NOMO-1 (cell line): Measurements from ENCODE around the gene CREB3L2.

Experiments used
- DNase-seq, 2 experiments: peaks; one replicate each; lab custom pipeline; 2025; ENCODE audit not compliant: unreplicated experiment in 2 of 2; lab: John Stamatoyannopoulos, UW

Gene CREB3L2

DNA sequence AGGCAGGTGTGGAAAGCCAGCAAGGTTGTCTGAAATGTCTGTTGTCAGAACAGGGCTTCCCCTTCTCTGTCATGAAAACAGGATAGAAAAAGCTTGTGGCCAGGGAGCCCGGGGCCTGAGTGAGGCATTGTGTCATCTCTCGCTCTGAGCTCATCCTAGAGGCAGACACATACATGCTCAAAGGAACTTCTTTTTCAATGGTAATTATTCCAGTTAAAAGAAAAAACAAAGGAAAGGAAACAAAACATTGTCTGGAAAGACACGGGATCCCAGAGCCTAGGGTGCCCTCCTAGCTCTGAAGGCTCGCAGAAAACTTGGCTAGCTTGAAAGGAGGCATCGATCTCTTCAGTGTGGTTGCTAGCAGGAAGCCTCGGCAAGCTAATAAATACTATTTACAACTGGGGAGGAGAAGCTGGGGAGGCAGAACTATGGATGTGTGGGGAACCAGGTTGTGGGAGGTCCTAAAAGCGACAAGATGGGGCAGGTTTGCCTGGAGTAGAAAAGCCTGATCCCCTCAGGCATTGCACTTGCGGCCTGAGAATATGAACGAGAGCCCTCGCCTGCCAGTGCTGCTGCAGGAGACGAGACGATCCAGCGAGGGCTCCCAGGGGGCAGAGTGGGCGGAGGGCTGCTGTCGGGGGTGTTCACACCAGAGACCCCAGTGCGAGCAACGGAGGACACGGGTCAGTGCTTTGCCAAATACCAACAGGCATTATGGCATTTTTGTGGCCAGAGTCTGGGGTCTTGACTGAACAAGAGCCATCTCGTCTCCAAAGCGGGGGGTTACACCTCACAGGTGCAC is 122.3 kb downstream of the CREB3L2 start:
- DNase-seq, result no peak

DNA sequence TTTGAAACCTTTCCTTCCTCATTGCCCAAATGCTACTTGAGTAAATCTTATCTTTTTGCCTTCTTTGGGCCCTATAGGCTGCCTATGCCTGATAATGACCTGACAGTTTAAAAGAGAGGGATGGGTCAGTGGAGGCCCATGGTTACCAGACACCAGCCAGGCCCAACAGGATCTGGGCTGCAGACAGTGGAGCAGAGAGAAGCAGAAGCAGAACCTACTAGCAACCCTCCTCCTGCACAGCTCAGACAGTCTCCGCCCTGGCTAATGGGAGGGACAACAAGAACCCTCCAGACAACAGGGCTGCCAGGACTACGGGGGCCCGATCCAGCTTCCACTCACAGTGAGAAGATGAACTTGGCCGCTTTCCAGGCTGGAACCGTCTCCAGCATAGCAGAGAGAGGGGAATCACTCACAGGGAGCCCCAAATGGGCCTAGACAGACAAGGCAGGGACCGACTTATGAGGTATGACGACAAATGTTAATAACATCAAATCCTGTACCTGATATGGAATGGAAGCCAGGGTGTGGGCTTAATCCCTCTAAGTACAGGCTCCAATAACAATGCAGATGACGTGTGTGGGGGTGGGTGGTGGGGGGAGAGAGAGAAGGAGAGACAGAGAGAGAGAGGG is 123.4 kb downstream of the CREB3L2 start:
- no peak for DNase-seq

DNA sequence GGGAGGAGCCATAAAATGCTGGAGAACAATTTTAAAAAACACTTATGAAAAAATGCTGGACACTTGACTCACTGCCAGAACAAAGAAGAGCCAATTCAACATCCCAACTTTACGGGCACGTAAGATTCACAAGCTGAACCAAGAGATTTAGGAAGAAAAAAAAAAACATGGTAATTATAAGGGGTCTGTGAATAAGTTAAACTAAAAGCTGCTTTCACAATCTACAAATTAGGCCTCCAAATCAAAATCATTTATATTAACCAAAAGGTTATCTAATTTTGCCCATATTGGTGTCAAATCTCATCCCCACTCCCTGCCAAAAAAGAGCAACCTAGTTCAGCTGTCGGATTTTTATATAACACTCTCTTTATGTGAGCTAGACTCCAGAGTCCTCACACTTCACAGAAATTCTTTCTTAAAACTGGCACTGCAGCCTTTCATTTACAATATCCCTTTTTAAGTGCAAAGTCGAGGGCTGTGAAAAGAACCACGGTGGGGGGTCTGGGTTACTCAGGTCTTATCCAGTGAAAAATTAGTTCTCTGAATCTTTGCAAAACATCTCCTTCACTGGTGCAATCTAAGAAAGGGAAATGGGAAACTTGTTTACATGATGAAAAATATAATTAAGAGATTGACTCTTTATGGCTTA is 124.7 kb downstream of the CREB3L2 start:
- no peak for DNase-seq

DNA sequence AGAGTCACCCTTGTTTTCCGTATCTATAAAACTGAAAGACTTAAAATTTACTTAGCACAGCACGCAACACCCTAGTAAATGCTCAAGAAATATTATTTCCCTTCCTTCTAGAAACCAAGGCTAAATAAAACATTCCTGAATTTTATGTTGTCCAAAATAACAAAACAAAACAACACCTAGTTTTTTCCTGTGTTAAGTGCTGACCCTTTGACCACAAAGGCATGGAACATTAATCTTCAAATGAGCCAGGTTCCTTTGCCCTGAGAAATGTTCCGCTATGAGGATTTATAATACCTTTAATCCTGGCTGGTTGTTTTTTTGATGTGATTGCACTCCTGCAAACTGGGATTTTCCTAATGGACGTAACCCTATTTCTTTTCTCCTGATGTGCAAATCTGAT is 126.1 kb downstream of the CREB3L2 start:
- DNase-seq, result no peak

DNA sequence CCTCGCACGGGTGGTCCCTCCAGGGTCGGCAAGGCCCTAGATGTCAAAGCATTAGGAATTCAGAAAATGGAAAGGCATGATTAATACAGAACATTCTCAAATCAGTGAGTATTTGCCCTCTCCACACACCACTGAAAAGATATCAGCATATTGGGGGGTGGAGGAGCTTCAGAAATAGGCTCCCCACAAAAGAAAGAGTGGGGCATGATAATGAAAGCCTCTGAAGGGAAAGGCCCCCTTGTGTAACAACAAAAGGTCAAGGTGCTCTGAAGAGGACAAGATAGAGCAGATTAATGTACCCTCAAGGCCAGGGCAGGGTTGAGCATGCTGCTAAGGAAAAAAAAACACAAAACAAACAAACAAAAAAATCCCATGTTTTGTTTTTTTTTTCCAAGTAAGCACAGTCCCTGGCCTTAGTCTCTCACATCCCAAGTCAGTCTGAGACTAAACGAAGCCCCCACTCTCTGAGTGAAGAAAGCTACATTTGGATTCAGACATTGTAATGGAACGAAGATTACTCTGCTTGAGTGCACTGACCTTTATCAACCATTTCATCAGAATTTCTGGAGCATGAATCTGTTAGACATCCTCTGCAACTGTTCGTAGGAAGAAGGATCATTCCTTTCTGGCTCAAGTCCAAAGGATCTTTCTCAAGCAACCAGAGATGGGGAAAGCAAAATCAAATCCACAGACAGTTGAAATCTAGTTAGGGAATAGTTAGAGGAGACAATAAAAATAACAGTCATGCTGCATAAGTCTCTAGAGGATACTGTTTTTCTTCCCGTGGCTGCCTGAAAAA is 127.7 kb downstream of the CREB3L2 start:
- no peak for DNase-seq

DNA sequence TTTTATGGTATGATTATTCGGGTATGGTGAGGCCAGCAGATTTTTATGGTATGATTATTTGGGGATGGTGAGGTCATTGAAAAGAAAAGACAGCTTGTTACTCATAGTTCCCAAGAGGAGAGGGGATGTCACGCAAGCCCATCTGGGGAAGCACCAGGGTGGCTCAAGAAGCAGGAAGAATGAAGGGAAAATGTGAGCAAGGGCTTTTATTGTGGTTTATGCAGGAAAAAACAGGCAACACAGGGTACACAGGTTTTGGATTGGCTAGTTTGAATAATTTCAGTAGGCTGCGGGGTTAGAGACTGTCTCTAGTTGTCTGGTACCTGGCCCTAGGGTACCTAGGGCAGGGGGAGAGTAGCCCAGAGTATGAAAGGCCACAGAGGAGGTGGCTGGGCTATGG is 128.4 kb downstream of the CREB3L2 start:
- DNase-seq, result no peak

DNA sequence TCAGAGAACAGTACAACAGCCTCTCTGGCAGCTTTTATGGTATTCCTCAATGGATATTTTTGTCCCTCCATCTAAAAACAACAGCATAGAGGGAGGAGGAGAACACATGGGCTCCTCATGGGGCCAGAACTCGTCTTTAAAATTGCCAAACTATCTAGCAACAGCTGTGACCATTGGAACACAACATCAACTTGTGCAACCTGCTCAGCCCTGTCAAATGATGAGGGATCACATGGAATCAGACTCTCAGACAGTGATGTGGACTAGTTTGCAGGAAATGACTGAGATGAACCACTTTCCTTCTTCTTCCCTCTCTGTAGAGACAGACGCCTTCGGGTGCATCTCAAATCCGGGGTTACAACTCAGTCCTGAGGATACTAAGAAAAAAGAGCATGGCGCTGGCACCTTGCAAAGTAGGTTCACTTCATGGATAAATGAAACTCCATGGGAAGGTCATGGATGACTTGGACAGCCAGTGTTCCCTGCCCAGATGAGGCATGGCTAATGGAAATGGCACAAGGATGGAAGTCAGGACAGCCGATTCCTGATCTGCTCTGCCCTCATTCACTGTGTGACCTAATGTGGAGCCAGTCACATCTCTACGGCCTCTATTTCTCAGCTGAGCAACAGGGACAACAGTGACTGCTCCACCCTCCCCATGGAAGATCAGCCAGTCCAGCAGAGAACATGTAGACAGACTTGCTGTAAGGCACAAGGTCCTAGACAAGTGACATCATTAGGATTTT is 130.5 kb downstream of the CREB3L2 start:
- DNase-seq, result no peak

DNA sequence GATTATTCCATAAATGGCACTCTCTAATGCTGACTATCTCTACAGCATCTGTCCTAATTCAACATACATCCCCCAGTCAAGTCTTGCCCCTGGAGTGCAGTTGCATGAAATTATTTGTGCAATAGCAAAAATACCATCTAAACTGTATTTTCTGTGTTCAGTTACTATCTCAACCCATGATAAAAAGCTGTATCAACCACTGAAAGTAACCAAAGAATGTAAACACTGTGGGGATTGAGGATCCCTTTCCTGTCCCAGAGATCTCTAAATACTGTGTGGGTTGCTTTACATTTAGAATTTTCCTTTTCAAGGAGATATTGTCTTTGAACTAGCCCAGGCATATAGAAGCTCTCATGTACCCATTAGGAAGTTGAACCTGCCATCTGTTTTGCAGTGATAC is 131.2 kb downstream of the CREB3L2 start:
- no peak for DNase-seq

DNA sequence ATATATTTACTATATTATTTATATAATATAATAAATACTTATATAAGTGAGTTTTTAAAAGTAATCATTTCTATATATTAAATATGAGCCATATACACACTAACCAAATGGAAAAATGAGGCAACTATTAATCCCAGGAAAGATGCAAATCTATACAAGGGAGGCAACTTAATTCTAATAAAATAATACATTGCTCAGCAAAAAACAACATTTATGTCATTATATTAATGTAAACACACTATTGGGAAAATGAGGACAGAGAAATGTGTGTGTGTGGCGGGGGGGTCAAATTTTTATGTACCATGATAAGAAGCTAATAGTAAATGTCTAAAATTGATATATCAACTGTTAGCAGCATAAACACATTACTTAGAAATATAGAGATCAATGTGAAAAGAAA is 131.8 kb downstream of the CREB3L2 start:
- no peak for DNase-seq

DNA sequence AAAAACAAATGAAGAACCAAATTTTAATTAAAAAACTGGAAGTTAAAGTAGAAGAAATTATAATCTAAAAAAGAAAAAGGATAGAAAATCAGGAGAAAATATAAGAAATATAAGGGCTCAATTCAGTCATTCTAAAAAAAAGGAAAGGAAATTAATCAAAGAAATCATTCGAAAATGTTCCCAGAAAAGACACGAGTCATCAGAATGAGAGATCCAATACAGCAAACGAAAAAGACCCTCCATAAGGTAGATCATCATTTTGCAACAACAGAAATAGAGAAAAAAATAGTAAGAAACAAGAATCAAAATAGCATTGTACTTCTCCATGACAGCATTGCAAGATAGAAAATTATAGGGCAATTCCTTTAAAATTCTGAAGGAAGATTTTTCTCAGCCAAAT is 132.6 kb downstream of the CREB3L2 start:
- DNase-seq, result no peak

DNA sequence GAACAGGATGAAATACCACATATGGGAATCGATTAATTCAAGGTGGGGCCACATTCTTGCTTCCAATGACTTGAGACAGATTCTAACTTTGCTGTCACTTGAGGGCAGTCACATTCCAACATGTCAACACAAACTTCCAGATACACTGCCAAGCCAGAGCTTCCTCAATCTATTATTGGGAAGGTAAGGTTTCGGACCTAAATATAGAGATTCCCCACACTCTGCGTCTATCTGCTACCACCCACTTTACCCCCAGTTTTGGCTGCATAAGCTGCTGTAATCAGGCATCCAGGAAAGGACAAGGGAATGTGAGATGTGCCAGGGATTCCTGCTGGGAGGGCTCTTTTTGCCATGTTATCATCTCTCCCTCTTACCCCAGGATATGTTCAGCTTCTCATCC is 134.6 kb downstream of the CREB3L2 start:
- no peak for DNase-seq

DNA sequence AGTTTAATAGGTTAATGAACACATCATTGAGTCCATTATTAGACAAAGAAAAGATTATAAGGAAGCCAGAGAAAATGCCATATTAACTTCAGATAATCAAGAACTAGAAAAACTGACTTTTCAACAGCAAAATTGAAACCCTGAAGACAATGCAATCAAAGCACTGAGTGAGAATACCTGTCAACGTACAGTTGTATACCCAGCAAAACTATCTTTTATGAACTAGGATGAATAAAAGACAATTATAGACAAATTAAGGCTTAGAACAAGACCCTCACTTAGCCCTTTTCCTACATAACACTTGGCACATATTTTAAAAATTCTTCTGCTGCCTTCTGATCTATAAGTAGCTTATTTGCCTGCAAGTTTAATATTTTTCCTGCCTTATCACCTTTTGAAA is 136.1 kb downstream of the CREB3L2 start:
- DNase-seq, result no peak

DNA sequence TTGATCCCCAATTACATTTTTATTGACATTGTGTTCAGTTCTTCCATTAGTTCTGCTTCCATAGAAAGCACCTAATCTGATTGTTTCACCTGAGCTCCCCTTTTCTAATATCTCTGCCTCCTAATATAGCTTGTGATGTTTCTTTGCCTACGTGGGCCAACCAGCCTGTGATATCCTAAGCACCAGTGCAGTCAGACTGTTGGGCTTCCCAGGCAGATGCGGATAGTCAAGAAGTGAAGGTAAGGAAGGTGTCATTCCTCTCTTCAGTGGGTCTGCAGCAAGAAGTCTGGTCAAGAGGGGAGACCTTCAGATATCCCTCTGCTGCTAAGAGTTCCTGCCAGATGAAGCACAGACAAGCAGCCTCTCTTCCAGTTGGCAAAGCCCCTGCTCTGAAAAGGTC is 138.9 kb downstream of the CREB3L2 start:
- no peak for DNase-seq

DNA sequence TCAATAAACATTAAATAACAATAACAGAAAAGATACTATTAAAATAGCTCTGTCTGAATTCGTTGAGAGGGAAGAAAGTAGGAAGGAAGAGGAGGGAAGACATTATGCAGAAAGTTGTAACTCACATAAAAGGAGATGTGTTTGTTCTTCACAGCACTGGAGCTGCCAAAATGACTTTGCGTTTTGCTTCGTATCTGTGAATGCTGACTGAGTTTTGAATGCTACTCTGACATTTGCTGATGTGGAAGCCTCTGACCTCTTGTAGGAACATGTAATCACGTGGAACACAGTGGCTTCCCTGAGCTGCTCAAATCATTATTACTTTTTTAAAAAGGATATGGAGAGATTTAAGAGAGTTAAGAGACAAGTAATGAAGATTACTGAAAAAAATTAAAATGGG is 139.5 kb downstream of the CREB3L2 start:
- DNase-seq, result no peak

DNA sequence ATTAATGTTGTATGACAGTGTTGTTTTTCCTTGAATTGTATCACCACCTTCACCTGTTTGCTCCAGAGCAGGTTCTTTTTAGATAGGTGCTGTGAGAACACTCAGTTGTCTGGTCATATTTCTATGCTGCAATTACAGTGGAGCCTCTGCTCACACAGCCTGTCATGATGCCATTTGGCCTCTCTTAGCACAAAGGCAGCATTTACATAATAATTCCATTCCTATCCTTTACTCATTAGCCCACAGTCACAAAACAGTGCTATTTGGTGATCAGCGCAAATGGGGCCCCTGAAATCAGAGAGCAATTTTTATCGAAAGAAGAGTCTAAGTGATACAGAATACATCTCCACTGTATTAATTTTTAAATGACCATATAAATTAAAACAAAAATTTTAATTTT is 141.3 kb downstream of the CREB3L2 start:
- DNase-seq, result no peak

DNA sequence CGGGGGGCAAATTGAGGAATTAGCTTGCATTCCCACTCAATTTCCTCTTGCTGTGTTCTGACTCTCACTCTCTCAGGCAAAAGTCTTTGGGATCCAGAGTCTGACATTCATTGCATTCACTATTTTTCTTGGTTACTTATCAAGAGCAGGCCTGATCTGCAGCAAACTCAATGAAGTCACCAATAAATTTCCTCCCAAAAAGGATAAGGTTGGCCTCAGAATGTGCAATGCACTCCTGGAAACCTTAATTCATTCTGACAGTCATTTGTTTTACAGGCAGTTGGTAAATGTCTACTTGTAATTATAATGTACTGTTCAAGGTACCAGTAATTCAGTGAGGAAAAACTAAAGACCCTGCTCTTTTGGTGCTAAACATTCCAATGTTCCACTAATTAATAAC is 148.8 kb downstream of the CREB3L2 start:
- no peak for DNase-seq

DNA sequence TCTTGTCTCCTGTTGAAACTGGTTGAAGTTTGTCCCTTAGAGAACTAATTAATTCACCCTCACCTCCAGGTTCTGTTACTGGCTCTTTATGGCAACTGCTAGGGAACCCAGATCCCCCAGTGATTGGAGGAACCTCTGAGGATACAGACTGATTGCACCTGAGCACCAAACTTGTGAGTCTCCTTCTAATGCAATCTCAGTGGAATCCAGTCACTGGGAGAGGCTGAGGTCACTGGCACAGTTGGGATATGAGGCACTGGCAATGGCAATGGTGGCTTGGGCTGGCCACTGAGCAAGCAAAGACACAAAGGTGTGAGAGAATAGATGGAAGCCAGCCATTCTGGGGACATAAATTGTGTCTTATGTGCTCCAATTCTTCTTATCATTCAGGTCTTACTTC is 149.8 kb downstream of the CREB3L2 start:
- DNase-seq, result no peak

DNA sequence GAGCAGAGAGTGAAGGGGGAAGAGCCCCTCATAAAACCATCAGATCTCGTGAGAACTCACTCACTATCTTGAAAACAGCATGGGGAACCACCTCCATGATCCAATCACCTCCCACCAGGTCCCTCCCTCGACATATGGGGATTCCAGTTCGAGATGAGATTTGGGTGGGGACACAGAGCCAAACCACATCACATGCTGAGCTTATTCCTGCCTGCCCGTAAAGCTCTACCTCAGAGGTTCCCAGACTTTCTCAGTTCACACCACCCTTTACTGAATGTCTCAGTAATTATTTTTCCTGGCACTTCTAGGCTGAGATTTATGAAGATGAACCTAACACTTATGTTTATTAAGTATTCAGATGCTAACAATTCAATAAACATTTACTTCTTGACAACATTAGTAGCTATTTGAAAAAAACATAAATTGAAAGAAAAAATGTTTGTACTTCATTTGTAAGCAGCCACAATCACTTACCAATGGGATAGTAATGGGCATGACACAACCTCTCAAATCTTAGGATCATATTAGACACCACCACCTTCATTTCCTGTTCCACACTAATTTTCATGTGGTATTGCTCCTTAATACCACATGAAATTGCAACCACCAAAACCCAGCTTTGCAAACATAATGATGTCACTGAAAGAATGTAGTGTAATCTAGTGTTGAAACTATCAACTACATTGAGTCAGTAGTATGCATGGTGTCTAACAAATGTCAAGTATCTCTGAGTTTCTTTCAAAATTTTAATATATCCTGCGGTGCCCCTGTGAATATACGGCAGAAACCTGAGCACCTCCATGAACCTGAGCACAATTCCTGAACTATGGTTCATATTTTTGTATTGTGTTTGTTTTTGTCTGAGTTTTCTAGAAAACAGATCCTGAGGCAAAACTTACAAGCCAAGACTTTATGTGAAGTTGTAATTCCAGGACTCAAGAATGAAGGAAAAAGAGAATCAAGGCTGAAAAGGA is 150.6 kb downstream of the CREB3L2 start:
- DNase-seq, result no peak

DNA sequence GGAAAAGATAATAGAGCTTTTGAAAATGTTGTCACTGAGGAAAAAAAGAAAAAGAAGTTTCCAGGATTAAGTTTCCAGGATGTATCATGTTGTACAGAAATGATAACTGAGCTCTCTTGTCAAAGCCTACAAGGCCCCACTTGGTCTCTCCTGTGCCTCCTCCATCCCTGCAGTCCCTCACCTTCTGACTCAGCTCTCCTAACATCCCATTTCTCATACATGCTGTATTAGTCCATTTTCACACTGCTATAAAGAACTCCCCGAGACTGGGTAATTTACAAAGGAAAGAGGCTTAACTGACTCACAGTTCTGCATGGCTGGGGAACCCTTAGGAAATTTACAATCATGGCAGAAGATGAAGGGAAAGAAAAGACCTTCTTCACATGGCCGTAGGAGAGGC is 151.3 kb downstream of the CREB3L2 start:
- DNase-seq, result no peak
